H1 (cell line): ENCODE data around the gene MRE11. TPM values are rescaled to one million over a fixed set of nuclear protein-coding genes. Genes with fewer than 3 reads are reported as not detected.

Source experiments
- CREB1 ChIP-seq: IDR thresholded peaks from 2 replicates; pipeline ENCODE4 v1.6.1; 2012; ENCODE audit warnings: inconsistent platforms
- JUN ChIP-seq: IDR thresholded peaks from 2 replicates; pipeline ENCODE4 v1.6.1; 2011; ENCODE audit warnings: low read depth, mild to moderate bottlenecking, improper control_type of control experiment, low read length
- POLR2AphosphoS5 ChIP-seq: IDR thresholded peaks from 2 replicates; pipeline ENCODE4 v1.6.1; 2011; ENCODE audit warnings: low read depth, low read length
- SAP30 ChIP-seq: fragments of 300-600 bp; sonication (generic); IDR thresholded peaks from 2 replicates; pipeline ENCODE4 v1.7.1; 2012; ENCODE audit warnings: low read length, moderate library complexity, mild to moderate bottlenecking, inconsistent platforms; ENCODE audit not compliant: insufficient read depth, insufficient replicate concordance
- polyA plus RNA-seq, 7 experiments: library from polyadenylated mRNA; depleted of rRNA in 3 of 7; stranded (reverse) in 5 of 7; unstranded in 2 of 7; fragments of >200 nt in 5 of 7; fragments of 200-250 nt in 2 of 7; gene quantifications; 1 replicate in 5 of 7; 2 replicates in 1 of 7; 4 replicates in 1 of 7; pipeline versions ENCODE4 v1.2.1 to v1.2.3, GENCODE V29; 2011 to 2013; ENCODE audit warnings: missing spikeins in 2 of 7, mixed read lengths in 2 of 7
- total RNA-seq: library from RNA; stranded (reverse); fragmentation: NEBNext Ultra II Directional; extraction: Animal tissue kit (Norgen Biotek cat#: 25700); gene quantifications from 2 replicates; pipeline ENCODE4 v1.2.1, GENCODE V29; 2021
- TF ChIP-seq, protein P1 (sequence below): fragments of 300-600 bp; sonication (generic); IDR thresholded peaks from 2 replicates; pipeline ENCODE4 v1.7.1; 2012; ENCODE audit warnings: low read length, moderate library complexity, mild to moderate bottlenecking, inconsistent platforms; ENCODE audit not compliant: insufficient replicate concordance
- TF ChIP-seq, protein P2 (sequence below), 3 experiments: IDR thresholded peaks; 1 replicate in 2 of 3; 2 replicates in 1 of 3; pipeline versions ENCODE4 v1.5.1 to v1.6.1; 2011; ENCODE audit warnings: low read length in 3 of 3, mild to moderate bottlenecking in 3 of 3, inconsistent platforms in 2 of 3, low read depth in 1 of 3, moderate library complexity in 1 of 3; ENCODE audit not compliant: insufficient read depth in 1 of 3; ENCODE audit errors: control extremely low read depth in 1 of 3

Gene MRE11
- total and polyA plus RNA-seq, 2 of the 8 experiments (the other 6 are each of a cell fraction or from before 2014, with no cell fraction given) = 7.2 to 43.4 TPM

DNA sequence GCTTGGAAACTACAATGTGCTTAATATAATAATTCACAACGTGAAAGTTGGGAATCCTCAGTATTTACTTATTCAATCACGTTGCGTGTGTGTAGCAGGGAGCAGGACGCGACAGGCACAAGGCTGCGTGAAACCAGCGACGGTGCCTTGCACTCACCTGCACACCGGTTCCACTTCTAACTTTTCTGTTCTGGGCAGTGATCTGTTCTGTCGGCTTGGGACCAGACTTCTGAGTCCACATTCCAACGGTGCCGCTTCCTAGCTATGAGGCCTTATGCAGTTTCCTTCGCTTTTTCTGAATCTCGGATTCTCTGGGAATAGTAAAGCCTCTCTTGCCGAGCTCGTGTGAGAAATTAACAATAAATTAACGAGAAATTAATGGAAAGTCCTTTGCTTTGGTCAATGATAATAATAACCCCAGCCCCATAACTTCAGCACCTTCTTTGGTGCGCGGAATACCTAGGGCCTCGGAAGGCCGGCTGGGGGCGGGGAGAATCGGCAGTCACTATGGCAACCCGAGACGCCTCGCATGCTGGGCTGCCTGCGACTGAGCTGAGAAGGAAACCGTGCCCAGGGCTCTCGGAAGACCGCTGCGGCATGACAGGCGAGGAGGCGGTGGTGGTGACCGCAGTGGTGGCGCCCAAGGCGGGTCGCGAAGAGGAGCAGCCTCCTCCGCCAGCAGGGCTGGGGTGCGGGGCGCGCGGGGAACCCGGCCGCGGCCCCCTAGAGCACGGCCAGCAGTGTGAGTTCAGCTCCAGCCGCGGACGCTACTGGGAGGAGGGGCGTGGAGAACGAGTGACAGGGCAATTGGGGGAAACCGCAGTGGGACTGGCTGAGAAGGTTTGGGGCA is 18.5 kb upstream of the MRE11 start, which contains the start of gene C11orf97 (continued):
- TF ChIP-seq, protein P1, sequence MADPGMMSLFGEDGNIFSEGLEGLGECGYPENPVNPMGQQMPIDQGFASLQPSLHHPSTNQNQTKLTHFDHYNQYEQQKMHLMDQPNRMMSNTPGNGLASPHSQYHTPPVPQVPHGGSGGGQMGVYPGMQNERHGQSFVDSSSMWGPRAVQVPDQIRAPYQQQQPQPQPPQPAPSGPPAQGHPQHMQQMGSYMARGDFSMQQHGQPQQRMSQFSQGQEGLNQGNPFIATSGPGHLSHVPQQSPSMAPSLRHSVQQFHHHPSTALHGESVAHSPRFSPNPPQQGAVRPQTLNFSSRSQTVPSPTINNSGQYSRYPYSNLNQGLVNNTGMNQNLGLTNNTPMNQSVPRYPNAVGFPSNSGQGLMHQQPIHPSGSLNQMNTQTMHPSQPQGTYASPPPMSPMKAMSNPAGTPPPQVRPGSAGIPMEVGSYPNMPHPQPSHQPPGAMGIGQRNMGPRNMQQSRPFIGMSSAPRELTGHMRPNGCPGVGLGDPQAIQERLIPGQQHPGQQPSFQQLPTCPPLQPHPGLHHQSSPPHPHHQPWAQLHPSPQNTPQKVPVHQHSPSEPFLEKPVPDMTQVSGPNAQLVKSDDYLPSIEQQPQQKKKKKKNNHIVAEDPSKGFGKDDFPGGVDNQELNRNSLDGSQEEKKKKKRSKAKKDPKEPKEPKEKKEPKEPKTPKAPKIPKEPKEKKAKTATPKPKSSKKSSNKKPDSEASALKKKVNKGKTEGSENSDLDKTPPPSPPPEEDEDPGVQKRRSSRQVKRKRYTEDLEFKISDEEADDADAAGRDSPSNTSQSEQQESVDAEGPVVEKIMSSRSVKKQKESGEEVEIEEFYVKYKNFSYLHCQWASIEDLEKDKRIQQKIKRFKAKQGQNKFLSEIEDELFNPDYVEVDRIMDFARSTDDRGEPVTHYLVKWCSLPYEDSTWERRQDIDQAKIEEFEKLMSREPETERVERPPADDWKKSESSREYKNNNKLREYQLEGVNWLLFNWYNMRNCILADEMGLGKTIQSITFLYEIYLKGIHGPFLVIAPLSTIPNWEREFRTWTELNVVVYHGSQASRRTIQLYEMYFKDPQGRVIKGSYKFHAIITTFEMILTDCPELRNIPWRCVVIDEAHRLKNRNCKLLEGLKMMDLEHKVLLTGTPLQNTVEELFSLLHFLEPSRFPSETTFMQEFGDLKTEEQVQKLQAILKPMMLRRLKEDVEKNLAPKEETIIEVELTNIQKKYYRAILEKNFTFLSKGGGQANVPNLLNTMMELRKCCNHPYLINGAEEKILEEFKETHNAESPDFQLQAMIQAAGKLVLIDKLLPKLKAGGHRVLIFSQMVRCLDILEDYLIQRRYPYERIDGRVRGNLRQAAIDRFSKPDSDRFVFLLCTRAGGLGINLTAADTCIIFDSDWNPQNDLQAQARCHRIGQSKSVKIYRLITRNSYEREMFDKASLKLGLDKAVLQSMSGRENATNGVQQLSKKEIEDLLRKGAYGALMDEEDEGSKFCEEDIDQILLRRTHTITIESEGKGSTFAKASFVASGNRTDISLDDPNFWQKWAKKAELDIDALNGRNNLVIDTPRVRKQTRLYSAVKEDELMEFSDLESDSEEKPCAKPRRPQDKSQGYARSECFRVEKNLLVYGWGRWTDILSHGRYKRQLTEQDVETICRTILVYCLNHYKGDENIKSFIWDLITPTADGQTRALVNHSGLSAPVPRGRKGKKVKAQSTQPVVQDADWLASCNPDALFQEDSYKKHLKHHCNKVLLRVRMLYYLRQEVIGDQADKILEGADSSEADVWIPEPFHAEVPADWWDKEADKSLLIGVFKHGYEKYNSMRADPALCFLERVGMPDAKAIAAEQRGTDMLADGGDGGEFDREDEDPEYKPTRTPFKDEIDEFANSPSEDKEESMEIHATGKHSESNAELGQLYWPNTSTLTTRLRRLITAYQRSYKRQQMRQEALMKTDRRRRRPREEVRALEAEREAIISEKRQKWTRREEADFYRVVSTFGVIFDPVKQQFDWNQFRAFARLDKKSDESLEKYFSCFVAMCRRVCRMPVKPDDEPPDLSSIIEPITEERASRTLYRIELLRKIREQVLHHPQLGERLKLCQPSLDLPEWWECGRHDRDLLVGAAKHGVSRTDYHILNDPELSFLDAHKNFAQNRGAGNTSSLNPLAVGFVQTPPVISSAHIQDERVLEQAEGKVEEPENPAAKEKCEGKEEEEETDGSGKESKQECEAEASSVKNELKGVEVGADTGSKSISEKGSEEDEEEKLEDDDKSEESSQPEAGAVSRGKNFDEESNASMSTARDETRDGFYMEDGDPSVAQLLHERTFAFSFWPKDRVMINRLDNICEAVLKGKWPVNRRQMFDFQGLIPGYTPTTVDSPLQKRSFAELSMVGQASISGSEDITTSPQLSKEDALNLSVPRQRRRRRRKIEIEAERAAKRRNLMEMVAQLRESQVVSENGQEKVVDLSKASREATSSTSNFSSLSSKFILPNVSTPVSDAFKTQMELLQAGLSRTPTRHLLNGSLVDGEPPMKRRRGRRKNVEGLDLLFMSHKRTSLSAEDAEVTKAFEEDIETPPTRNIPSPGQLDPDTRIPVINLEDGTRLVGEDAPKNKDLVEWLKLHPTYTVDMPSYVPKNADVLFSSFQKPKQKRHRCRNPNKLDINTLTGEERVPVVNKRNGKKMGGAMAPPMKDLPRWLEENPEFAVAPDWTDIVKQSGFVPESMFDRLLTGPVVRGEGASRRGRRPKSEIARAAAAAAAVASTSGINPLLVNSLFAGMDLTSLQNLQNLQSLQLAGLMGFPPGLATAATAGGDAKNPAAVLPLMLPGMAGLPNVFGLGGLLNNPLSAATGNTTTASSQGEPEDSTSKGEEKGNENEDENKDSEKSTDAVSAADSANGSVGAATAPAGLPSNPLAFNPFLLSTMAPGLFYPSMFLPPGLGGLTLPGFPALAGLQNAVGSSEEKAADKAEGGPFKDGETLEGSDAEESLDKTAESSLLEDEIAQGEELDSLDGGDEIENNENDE = no peak
- no peak for TF ChIP-seq CREB1
- TF ChIP-seq, protein P2, sequence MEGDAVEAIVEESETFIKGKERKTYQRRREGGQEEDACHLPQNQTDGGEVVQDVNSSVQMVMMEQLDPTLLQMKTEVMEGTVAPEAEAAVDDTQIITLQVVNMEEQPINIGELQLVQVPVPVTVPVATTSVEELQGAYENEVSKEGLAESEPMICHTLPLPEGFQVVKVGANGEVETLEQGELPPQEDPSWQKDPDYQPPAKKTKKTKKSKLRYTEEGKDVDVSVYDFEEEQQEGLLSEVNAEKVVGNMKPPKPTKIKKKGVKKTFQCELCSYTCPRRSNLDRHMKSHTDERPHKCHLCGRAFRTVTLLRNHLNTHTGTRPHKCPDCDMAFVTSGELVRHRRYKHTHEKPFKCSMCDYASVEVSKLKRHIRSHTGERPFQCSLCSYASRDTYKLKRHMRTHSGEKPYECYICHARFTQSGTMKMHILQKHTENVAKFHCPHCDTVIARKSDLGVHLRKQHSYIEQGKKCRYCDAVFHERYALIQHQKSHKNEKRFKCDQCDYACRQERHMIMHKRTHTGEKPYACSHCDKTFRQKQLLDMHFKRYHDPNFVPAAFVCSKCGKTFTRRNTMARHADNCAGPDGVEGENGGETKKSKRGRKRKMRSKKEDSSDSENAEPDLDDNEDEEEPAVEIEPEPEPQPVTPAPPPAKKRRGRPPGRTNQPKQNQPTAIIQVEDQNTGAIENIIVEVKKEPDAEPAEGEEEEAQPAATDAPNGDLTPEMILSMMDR (IDR thresholded peaks at IDR 0.05; ENCODE audit: control extremely low read depth in 1 of 3, insufficient read depth in 1 of 3, low read depth in 1 of 3, low read length in 3 of 3) = peak in 1 of 3 experiments; percentile 0; a peak in 1 of 4 replicates
- no peak for TF ChIP-seq JUN
- peak; percentile 93 for TF ChIP-seq SAP30
- TF ChIP-seq POLR2AphosphoS5 = no peak
